Astrocyte of the spinal cord (primary cell): Measurements from ENCODE around the gene NXT1.
"Not testable (repeated sequence)": the region's sequence is repeated elsewhere in the genome, so short reads cannot be mapped to it uniquely, and the experiment has no call there.

Source experiments
- DNase-seq: peaks from one replicate; pipeline ENCODE4 v3.0.0; 2011; ENCODE audit warnings: low read depth, low spot score
- H3K4me3 ChIP-seq: 2 replicates; pipeline ENCODE4 v1.5.1; 2011; ENCODE audit warnings: low read depth, mild to moderate bottlenecking, low read length, moderate library complexity
- CTCF ChIP-seq: IDR thresholded peaks from 2 replicates; pipeline ENCODE4 v1.5.1; 2012; ENCODE audit warnings: low read depth, mild to moderate bottlenecking, low read length, inconsistent platforms
- in situ Hi-C: cut with HindIII; loops from 2 replicates; pipeline ENCODE4 v1.10.0; 2017; ENCODE audit warnings: low sequenced_read_pairs

NXT1 gene

GRCh38 chr20:23305098-23305497, 45.5 kb upstream of the NXT1 start:
- in situ Hi-C loops: no loop called here
- no peak for TF ChIP-seq CTCF
- H3K4me3 ChIP-seq: no peak overlapping the region
- peak; percentile 52 for DNase-seq

GRCh38 chr20:23307393-23307792, 43.2 kb upstream of the NXT1 start:
- in situ Hi-C loops, DNase-seq, H3K4me3 ChIP-seq: not testable (repeated sequence)

GRCh38 chr20:23308024-23308423, 42.6 kb upstream of the NXT1 start:
- DNase-seq: no peak
- TF ChIP-seq CTCF: no peak
- in situ Hi-C loops: no loop called here
- no peak overlapping the region for H3K4me3 ChIP-seq

GRCh38 chr20:23308908-23309307, 41.7 kb upstream of the NXT1 start:
- TF ChIP-seq CTCF: no peak
- in situ Hi-C loops: no loop called here
- DNase-seq: no peak
- H3K4me3 ChIP-seq: no peak overlapping the region

GRCh38 chr20:23309781-23310180, 40.8 kb upstream of the NXT1 start:
- in situ Hi-C loops: no loop called here
- no peak overlapping the region for H3K4me3 ChIP-seq
- no peak for DNase-seq
- no peak for TF ChIP-seq CTCF

GRCh38 chr20:23311947-23312506, 38.6 kb upstream of the NXT1 start:
- in situ Hi-C loops: no loop called here
- H3K4me3 ChIP-seq: no peak overlapping the region
- DNase-seq: no peak
- no peak for TF ChIP-seq CTCF

GRCh38 chr20:23313271-23313670, 37.3 kb upstream of the NXT1 start:
- no peak for TF ChIP-seq CTCF
- in situ Hi-C loops: no loop called here
- no peak overlapping the region for H3K4me3 ChIP-seq
- DNase-seq: no peak
